Measurements from ENCODE around the gene BCOR. TPM values are rescaled to one million over a fixed set of nuclear protein-coding genes. Genes with fewer than 3 reads are reported as not detected.

Gene BCOR
- total and polyA plus RNA-seq, 2 of the 4 experiments (the other 2 are of a cell fraction), result 7.5 to 9.0 TPM

DNA sequence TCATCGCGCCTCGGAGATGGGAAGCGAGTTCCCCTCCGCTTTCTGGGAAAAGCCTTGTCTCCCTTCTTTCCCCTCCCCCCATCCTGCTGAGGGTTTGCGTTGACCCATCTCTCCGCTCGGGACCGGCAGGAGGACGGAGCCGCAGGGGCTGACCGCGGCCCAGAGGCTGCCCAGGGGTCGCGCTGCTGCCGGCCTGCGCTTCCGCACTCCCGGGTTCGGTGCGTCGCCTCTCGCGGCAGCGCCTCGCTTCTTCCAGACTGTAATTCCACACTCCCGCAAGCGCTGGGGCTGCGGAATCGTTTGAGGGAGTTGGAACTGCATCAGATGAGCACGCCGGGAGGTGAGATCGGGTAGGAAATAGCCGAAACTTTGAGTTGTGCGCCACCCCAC, 88.3 kb downstream of the BCOR start:
- no peak for TF ChIP-seq SMC3 (IDR thresholded peaks at IDR 0.05; ENCODE audit: low read depth, low read length)
- TF ChIP-seq RAD21 (IDR thresholded peaks at IDR 0.05; ENCODE audit: low read length), result no peak
- TF ChIP-seq, protein P1, sequence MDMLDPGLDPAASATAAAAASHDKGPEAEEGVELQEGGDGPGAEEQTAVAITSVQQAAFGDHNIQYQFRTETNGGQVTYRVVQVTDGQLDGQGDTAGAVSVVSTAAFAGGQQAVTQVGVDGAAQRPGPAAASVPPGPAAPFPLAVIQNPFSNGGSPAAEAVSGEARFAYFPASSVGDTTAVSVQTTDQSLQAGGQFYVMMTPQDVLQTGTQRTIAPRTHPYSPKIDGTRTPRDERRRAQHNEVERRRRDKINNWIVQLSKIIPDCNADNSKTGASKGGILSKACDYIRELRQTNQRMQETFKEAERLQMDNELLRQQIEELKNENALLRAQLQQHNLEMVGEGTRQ (IDR thresholded peaks at IDR 0.05; ENCODE audit: low read depth, low read length), result no peak
- no peak for TF ChIP-seq CHD1 (IDR thresholded peaks at IDR 0.05; ENCODE audit: low read depth, low read length)
- no peak for TF ChIP-seq BHLHE40 (IDR thresholded peaks at IDR 0.05; ENCODE audit: low read depth, low read length)
- TF ChIP-seq MAFK (IDR thresholded peaks at IDR 0.05; ENCODE audit: low read depth, low read length), result no peak
- DNase-seq, result no peak
- ChIA-PET CTCF (no interaction called here), POLR2A (ENCODE audit: unreplicated experiment) (no interaction called here)
- Histone ChIP-seq H2AFZ (replicated peaks; ENCODE audit: low read length, poor library complexity) (peak overlapping the region; percentile 27), H3K14ac (replicated peaks; ENCODE audit: low read depth, low read length) (no peak overlapping the region), H3K9me3 (ENCODE audit: control insufficient read depth, insufficient read depth, low read length) (peaks cover 6% of the 10 kb centered on the region; the same call in 1 of the 2 replicates), H4K5ac (ENCODE audit: low read depth, low read length) (no peak overlapping the region), H3K79me1 (ENCODE audit: low read depth in 1 of 2, low read length in 2 of 2) (no peaks in the 10 kb centered on the region), H4K8ac (ENCODE audit: low read depth in 2 of 2, low read length in 2 of 2) (no peak overlapping the region), H2AK5ac (ENCODE audit: low read depth, low read length) (no peak overlapping the region), H3K4me1 (ENCODE audit: control insufficient read depth, insufficient read depth, low read length) (peaks cover 8% of the 10 kb centered on the region), H2BK120ac (ENCODE audit: low read depth, low read length) (no peak overlapping the region), H3K27me3 (ENCODE audit: control insufficient read depth, insufficient read depth, low read length) (peaks cover 26% of the 10 kb centered on the region), H3K23ac (ENCODE audit: low read depth, low read length) (no peak overlapping the region), H3K56ac (ENCODE audit: extremely low read depth, insufficient read depth, low read length) (no peak overlapping the region), H2BK20ac (ENCODE audit: low read depth, low read length) (no peak overlapping the region), H3K4me3 (ENCODE audit: insufficient read depth, low read depth, low read length) (no peak overlapping the region), H2BK15ac (ENCODE audit: low read depth, low read length) (no peak overlapping the region), H3K4me2 (ENCODE audit: low read depth, low read length) (no peak overlapping the region), H3K4ac (ENCODE audit: low read depth, low read length) (no peak overlapping the region), H2BK5ac (ENCODE audit: low read depth, low read length, poor library complexity, severe bottlenecking) (no peak overlapping the region), H3K9ac (ENCODE audit: low read depth, low read length) (no peak overlapping the region), H3K18ac (ENCODE audit: low read depth, low read length) (no peak overlapping the region), H3K36me3 (ENCODE audit: control insufficient read depth, insufficient read depth, low read length) (no peaks in the 10 kb centered on the region), H3K9me1 (ENCODE audit: insufficient read depth, low read length) (peaks cover 2% of the 10 kb centered on the region; the same call in 1 of the 2 replicates), H4K91ac (ENCODE audit: insufficient read depth, low read depth, low read length) (no peak overlapping the region), H4K20me1 (ENCODE audit: insufficient read depth, low read length) (no peaks in the 10 kb centered on the region), H3K27ac (ENCODE audit: insufficient read depth, low read length) (no peak overlapping the region), H2AK9ac (replicated peaks; ENCODE audit: low read depth, low read length, poor library complexity) (no peak overlapping the region)
- no CpG with 5 or more reads among the region's 35 CpGs for WGBS, 2 experiments (ENCODE audit: extremely low coverage in 2 of 2, insufficient read length in 1 of 2)
- ATAC-seq (ENCODE audit: low read depth), result no peak
- BruUV-seq (replicated peaks), result no TSS peak
- dilution Hi-C loops (cut with HindIII; ENCODE audit: low sequenced_read_pairs, unreplicated experiment), result no loop called here
- in situ Hi-C loops (cut with MboI; ENCODE audit: low sequenced_read_pairs), result no loop called here
- intact Hi-C loops (cut with micrococcal nuclease), result no loop called here
